HG03097 (cell line): ENCODE results near the gene ST3GAL5.

ENCODE experiments used
- ATAC-seq: cut with Tn5 transposase; IDR thresholded peaks from one replicate; pipeline ENCODE4 v1.9.1; 2021; ENCODE audit not compliant: unreplicated experiment, low FRiP score

ST3GAL5 gene

GRCh38 chr2:85867556-85868292, 21.1 kb downstream of the ST3GAL5 start:
- no peak for ATAC-seq

GRCh38 chr2:85867121-85867520, 21.7 kb downstream of the ST3GAL5 start:
- ATAC-seq, result no peak

- no peak for ATAC-seq
Observed at GRCh38 chr2:85866165-85866659, 22.6 kb downstream of the ST3GAL5 start.

- ATAC-seq, result no peak
Observed at GRCh38 chr2:85865539-85866164, 23.1 kb downstream of the ST3GAL5 start.

- ATAC-seq, result no peak
Observed at GRCh38 chr2:85864654-85865053, 24.1 kb downstream of the ST3GAL5 start.

GRCh38 chr2:85862426-85862825, 26.4 kb downstream of the ST3GAL5 start:
- ATAC-seq, result no peak

- no peak for ATAC-seq
Observed at GRCh38 chr2:85861650-85862049, 27.1 kb downstream of the ST3GAL5 start.

GRCh38 chr2:85861180-85861579, 27.6 kb downstream of the ST3GAL5 start:
- peak; percentile 44 for ATAC-seq

GRCh38 chr2:85858841-85859240, 29.9 kb downstream of the ST3GAL5 start:
- no peak for ATAC-seq

GRCh38 chr2:85854897-85855296, 33.9 kb downstream of the ST3GAL5 start:
- ATAC-seq, result no peak

- ATAC-seq, result peak; percentile 21
Observed at GRCh38 chr2:85854166-85854509, 34.7 kb downstream of the ST3GAL5 start.

- ATAC-seq, result peak; percentile 61
Observed at GRCh38 chr2:85853499-85854165, 35.2 kb downstream of the ST3GAL5 start.

GRCh38 chr2:85852937-85853498, 35.8 kb downstream of the ST3GAL5 start:
- ATAC-seq, result peak; percentile 73

- ATAC-seq, result no peak
Observed at GRCh38 chr2:85852152-85852840, 36.5 kb downstream of the ST3GAL5 start.

GRCh38 chr2:85851253-85852151, 37.3 kb downstream of the ST3GAL5 start:
- no peak for ATAC-seq

- ATAC-seq, result no peak
Observed at GRCh38 chr2:85850451-85850850, 38.3 kb downstream of the ST3GAL5 start.

- ATAC-seq, result no peak
Observed at GRCh38 chr2:85847051-85847588, 41.7 kb downstream of the ST3GAL5 start.

- ATAC-seq, result no peak
Observed at GRCh38 chr2:85846411-85846810, 42.4 kb downstream of the ST3GAL5 start.

GRCh38 chr2:85844486-85844885, 44.3 kb downstream of the ST3GAL5 start:
- no peak for ATAC-seq
